ENCODE results near the gene TMEM179. TPM values are rescaled to one million over a fixed set of nuclear protein-coding genes. Genes with fewer than 3 reads are reported as not detected.

TMEM179 gene
- total RNA-seq, 4 donors from 2014 or later: 1.1 to 10.5 (median 1.4) TPM; not detected in 1

- Histone ChIP-seq H3K36me3 (no peaks in the 10 kb centered on the region), H3K4me3 (no peak overlapping the region), H3K9me3 (no peaks in the 10 kb centered on the region), H3K27ac (no peak overlapping the region), H3K27me3 (peaks cover 10% of the 10 kb centered on the region), H3K4me1 (no peaks in the 10 kb centered on the region)
- no peak for DNase-seq
- in situ Hi-C loops (cut with MboI; ENCODE audit: low pct_ligation_motif_present in 1 of 4, low pct_unique_long_range_greater_than_20kb in 1 of 4, low sequenced_read_pairs in 3 of 4): loop anchor here (25.0 kb wide), 1 partner anchor 415 kb away; the partner anchor contains the start of gene KIF26A (in 4 of the 4)
- TF ChIP-seq POLR2AphosphoS5 (IDR thresholded peaks at IDR 0.05): no peak
- intact Hi-C loops (cut with DNase I; ENCODE audit: low total_unique reads): no loop called here
- 67% methylated on average over 9 of the region's 9 CpGs; no CpG with 5 or more reads in 1 of the 2 donors for WGBS, 2 donors (ENCODE audit: low coverage in 1 of 2)
Observed at GRCh38 chr14:104552738-104553125, 51.8 kb downstream of the TMEM179 start.

GRCh38 chr14:104551851-104552737, 52.5 kb downstream of the TMEM179 start:
- in situ Hi-C loops (cut with MboI; ENCODE audit: low pct_ligation_motif_present in 1 of 4, low pct_unique_long_range_greater_than_20kb in 1 of 4, low sequenced_read_pairs in 3 of 4): loop anchor here (25.0 kb wide), 1 partner anchor 415 kb away; the partner anchor contains the start of gene KIF26A (in 4 of the 4)
- intact Hi-C loops (cut with DNase I; ENCODE audit: low total_unique reads): no loop called here
- Histone ChIP-seq H3K9me3 (no peaks in the 10 kb centered on the region), H3K27me3 (peaks cover 17% of the 10 kb centered on the region), H3K27ac (no peak overlapping the region), H3K4me3 (no peak overlapping the region), H3K4me1 (no peaks in the 10 kb centered on the region), H3K36me3 (no peaks in the 10 kb centered on the region)
- TF ChIP-seq EP300 (IDR thresholded peaks at IDR 0.05; ENCODE audit: low read depth) (no peak), CTCF (IDR thresholded peaks at IDR 0.05) (no peak), POLR2A (IDR thresholded peaks at IDR 0.05) (no peak), POLR2AphosphoS5 (IDR thresholded peaks at IDR 0.05) (no peak)
- peak; percentile 4 for DNase-seq
- WGBS, 2 donors (ENCODE audit: low coverage in 1 of 2): 81% methylated on average over 30 of the region's 33 CpGs; no CpG with 5 or more reads in 1 of the 2 donors

GRCh38 chr14:104550861-104551728, 53.5 kb downstream of the TMEM179 start:
- TF ChIP-seq POLR2A (IDR thresholded peaks at IDR 0.05) (no peak), EP300 (IDR thresholded peaks at IDR 0.05; ENCODE audit: low read depth) (no peak), CTCF (IDR thresholded peaks at IDR 0.05) (no peak), POLR2AphosphoS5 (IDR thresholded peaks at IDR 0.05) (no peak)
- H3K27ac ChIP-seq: no peak overlapping the region
- no peak for DNase-seq
- 68 to 95% methylated on average over 3 to 23 of the region's 24 CpGs for WGBS, 2 donors (ENCODE audit: low coverage in 1 of 2)
- no peaks in the 10 kb centered on the region for H3K9me3 ChIP-seq
- in situ Hi-C loops (cut with MboI; ENCODE audit: low pct_ligation_motif_present in 1 of 4, low pct_unique_long_range_greater_than_20kb in 1 of 4, low sequenced_read_pairs in 3 of 4) (loop anchor here (25.0 kb wide), 1 partner anchor 414 kb away; the partner anchor contains the start of gene KIF26A (in 4 of the 4)), intact Hi-C loops (cut with DNase I; ENCODE audit: low total_unique reads) (no loop called here)
- no peaks in the 10 kb centered on the region for H3K36me3 ChIP-seq
- H3K4me3 ChIP-seq: no peak overlapping the region
- H3K27me3 ChIP-seq: peaks cover 25% of the 10 kb centered on the region
- H3K4me1 ChIP-seq: no peaks in the 10 kb centered on the region

- TF ChIP-seq POLR2A (IDR thresholded peaks at IDR 0.05) (no peak), EP300 (IDR thresholded peaks at IDR 0.05; ENCODE audit: low read depth) (no peak), CTCF (IDR thresholded peaks at IDR 0.05) (no peak), POLR2AphosphoS5 (IDR thresholded peaks at IDR 0.05) (no peak)
- WGBS, 2 donors (ENCODE audit: low coverage in 1 of 2): 85% methylated on average over 13 of the region's 13 CpGs; no CpG with 5 or more reads in 1 of the 2 donors
- H3K36me3 ChIP-seq: no peaks in the 10 kb centered on the region
- no peak overlapping the region for H3K27ac ChIP-seq
- no peaks in the 10 kb centered on the region for H3K9me3 ChIP-seq
- no peak for DNase-seq
- intact Hi-C loops (cut with DNase I; ENCODE audit: low total_unique reads): no loop called here
- H3K4me3 ChIP-seq: no peak overlapping the region
- in situ Hi-C loops (cut with MboI; ENCODE audit: low pct_ligation_motif_present in 1 of 4, low pct_unique_long_range_greater_than_20kb in 1 of 4, low sequenced_read_pairs in 3 of 4): loop anchor here (25.0 kb wide), 1 partner anchor 413 kb away; the partner anchor contains the start of gene KIF26A (in 4 of the 4)
- no peaks in the 10 kb centered on the region for H3K4me1 ChIP-seq
- H3K27me3 ChIP-seq: peaks cover 32% of the 10 kb centered on the region
Observed at GRCh38 chr14:104550340-104550860, 54.2 kb downstream of the TMEM179 start.
